ENCODE data around the gene SNX9. TPM values are rescaled to one million over a fixed set of nuclear protein-coding genes. Genes with fewer than 3 reads are reported as not detected.
"Not testable (repeated sequence)": the region's sequence is repeated elsewhere in the genome, so short reads cannot be mapped to it uniquely, and the experiment has no call there.

Gene SNX9
- total RNA-seq, 1 donor from 2014 or later = 25.0 TPM

DNA sequence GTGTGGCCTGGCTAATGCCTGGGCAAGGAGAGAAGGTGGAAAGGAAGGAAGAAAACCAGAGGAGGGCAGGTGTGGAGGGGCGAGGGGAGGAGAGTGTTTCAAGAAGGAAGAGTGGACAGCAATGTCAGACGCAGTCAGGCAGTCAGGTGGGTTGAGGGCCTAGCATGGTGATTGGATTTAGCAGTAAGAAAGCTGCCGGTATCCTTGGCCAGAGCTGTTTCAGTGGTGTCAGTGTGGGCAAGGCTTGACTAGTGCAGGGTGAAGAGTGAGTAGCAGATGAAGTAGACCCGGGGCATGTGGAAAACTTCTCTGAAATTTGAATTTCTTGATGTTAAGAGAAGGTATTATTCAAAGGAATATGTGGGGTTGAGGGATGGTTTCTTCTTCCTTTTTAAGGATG lies 27.0 kb downstream of the SNX9 start:
- DNase-seq (no peak), ATAC-seq (no peak)
- H3K4me3 ChIP-seq = no peak overlapping the region
- intact Hi-C loops (cut with DNase I) = no loop called here
- H3K27ac ChIP-seq = no peak overlapping the region
- peaks cover 24% of the 10 kb centered on the region for H3K4me1 ChIP-seq
- no peaks in the 10 kb centered on the region for H3K27me3 ChIP-seq (ENCODE audit: low read depth)
- no peak for TF ChIP-seq CTCF (IDR thresholded peaks at IDR 0.05)
- no peaks in the 10 kb centered on the region for H3K36me3 ChIP-seq
- peaks cover 11% of the 10 kb centered on the region for H3K9me3 ChIP-seq

DNA sequence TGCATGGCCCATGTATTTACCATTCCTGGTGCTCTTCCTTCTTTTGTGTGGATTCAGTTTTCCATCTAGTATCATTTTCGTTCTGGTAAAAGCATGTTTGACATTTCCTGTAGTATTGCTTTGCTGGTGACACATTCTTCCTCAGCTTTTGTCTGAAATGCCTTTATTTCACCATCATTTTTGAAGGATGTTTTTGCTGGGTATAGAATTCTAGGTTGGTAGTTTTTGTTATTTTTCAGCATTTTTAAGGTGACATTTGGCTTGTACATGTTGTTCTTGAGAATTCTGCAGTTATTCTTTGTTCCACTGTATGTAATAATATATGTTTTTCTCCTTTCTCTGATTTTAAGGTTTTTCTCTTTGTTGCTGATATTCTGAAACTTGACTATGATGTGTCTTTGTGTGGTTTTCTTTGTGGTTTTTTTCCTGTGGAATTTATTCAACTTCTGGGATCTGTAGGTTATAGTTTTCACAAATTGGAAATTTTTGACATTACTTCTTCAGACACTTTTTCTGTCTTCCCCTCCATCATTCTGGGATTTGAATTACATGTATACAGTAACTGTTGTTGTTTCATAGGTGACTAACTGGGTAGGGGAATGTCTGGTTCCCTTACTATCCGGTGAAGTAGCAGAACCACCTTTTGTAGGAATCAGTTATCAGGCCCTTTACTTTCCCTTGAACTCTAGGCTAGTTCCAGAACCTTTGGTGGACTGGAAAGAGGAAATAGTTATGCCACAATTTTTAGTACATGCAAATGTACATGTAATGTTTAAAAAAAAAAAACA lies 30.2 kb downstream of the SNX9 start:
- Histone ChIP-seq H3K27ac (no peak overlapping the region), H3K4me1 (no peaks in the 10 kb centered on the region), H3K27me3 (ENCODE audit: low read depth) (no peaks in the 10 kb centered on the region), H3K36me3 (no peaks in the 10 kb centered on the region), H3K9me3 (peaks cover 11% of the 10 kb centered on the region), H3K4me3 (no peak overlapping the region)
- no peak for DNase-seq
- no peak for ATAC-seq
- TF ChIP-seq CTCF (IDR thresholded peaks at IDR 0.05) = no peak
- intact Hi-C loops (cut with DNase I) = no loop called here

DNA sequence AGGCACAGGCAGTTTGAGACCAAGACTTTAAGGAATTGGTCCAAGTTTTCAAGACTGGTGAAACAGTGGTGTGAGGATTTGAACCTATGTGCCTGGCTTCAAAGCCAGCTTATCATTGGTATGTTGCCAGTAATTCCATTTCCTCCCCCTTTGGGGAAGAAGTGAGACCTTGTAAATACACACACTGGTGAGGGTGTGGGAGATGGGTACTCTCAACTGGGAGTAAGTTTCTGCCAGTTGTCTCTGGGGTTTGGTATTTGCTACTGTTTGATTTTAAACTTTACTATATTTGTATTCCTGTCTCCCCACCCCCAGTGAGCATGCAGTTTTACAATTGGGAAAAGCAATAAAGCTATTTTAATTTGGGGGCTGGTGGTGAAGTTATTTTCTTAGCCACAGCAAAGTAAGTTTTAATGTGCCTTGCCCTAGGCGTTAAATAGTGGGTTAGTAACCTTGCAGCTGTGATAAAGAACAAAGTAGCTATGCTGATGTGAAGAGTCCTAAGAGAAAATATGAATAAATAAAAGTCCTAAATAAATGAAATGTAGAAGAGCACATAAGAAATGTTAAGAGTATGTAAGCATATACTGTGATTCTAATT lies 31.0 kb downstream of the SNX9 start:
- Histone ChIP-seq H3K4me1 (no peaks in the 10 kb centered on the region), H3K36me3 (no peaks in the 10 kb centered on the region), H3K9me3 (peaks cover 11% of the 10 kb centered on the region), H3K27ac (no peak overlapping the region), H3K4me3 (no peak overlapping the region), H3K27me3 (ENCODE audit: low read depth) (no peaks in the 10 kb centered on the region)
- ATAC-seq (no peak), DNase-seq (no peak)
- intact Hi-C loops (cut with DNase I) = no loop called here
- TF ChIP-seq CTCF (IDR thresholded peaks at IDR 0.05) = no peak

DNA sequence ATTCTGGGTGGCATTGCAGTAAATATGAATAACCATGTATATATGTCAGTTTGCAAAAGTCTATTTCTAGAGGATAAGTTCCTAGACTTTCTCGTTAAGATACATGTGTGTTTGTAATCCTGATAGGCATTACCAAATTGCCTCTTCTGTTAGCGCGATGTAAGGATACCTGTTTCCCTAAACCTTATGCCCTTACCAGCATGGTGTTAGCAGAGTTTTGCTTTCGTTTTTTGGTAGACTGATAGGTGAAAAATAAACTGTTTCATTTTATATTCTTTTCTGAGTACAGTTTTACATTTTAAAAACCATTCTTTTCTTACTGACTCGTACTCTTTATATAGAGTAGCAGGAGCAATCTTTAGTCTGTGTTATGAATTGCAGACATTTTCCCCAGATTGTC lies 32.3 kb downstream of the SNX9 start:
- ATAC-seq (no peak), DNase-seq (no peak)
- Histone ChIP-seq H3K27ac (no peak overlapping the region), H3K27me3 (ENCODE audit: low read depth) (no peaks in the 10 kb centered on the region), H3K9me3 (peaks cover 11% of the 10 kb centered on the region), H3K36me3 (no peaks in the 10 kb centered on the region), H3K4me3 (no peak overlapping the region), H3K4me1 (peaks cover 8% of the 10 kb centered on the region)
- intact Hi-C loops (cut with DNase I) = no loop called here
- TF ChIP-seq CTCF (IDR thresholded peaks at IDR 0.05) = no peak

GRCh38 chr6:157855804-157856203 lies 32.8 kb downstream of the SNX9 start:
- H3K4me3 ChIP-seq; intact Hi-C loops (cut with DNase I); H3K27me3 ChIP-seq (ENCODE audit: low read depth); DNase-seq; H3K27ac ChIP-seq; H3K36me3 ChIP-seq; ATAC-seq: not testable (repeated sequence)
- peaks cover 13% of the 10 kb centered on the region for H3K4me1 ChIP-seq
- peaks cover 11% of the 10 kb centered on the region for H3K9me3 ChIP-seq

- intact Hi-C loops (cut with DNase I); DNase-seq; ATAC-seq; H3K36me3 ChIP-seq; H3K4me3 ChIP-seq; H3K9me3 ChIP-seq; H3K27ac ChIP-seq; H3K27me3 ChIP-seq (ENCODE audit: low read depth): not testable (repeated sequence)
- peaks cover 26% of the 10 kb centered on the region for H3K4me1 ChIP-seq
These were observed 35.6 kb downstream of the SNX9 start for GRCh38 chr6:157858664-157859063.
